Smooth muscle cell of the brain vasculature (primary cell): ENCODE measurements around the gene ODC1.
"Not testable (repeated sequence)": the region's sequence is repeated elsewhere in the genome, so short reads cannot be mapped to it uniquely, and the experiment has no call there.

ENCODE experiments used
- DNase-seq: peaks from one replicate; pipeline ENCODE4 v3.0.0-alpha.2; 2012; ENCODE audit warnings: low read depth, low spot score

Gene ODC1

DNA sequence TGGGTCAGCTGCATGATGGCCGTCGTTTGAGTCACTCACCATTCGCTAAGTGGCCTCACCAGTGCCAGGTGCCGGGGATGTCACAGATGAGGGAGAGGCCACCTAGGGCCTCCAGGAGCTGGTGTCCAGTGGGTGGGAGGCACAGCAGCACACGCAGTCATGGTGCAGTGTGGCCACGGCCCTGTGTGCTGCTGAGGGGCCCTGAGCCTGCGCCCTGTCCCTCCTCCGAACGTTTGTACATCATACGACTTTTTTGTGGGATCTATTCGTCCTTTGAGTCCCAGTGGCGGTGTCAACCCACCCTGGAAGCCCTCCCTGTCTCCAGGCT, 30.1 kb upstream of the ODC1 start:
- no peak for DNase-seq

DNA sequence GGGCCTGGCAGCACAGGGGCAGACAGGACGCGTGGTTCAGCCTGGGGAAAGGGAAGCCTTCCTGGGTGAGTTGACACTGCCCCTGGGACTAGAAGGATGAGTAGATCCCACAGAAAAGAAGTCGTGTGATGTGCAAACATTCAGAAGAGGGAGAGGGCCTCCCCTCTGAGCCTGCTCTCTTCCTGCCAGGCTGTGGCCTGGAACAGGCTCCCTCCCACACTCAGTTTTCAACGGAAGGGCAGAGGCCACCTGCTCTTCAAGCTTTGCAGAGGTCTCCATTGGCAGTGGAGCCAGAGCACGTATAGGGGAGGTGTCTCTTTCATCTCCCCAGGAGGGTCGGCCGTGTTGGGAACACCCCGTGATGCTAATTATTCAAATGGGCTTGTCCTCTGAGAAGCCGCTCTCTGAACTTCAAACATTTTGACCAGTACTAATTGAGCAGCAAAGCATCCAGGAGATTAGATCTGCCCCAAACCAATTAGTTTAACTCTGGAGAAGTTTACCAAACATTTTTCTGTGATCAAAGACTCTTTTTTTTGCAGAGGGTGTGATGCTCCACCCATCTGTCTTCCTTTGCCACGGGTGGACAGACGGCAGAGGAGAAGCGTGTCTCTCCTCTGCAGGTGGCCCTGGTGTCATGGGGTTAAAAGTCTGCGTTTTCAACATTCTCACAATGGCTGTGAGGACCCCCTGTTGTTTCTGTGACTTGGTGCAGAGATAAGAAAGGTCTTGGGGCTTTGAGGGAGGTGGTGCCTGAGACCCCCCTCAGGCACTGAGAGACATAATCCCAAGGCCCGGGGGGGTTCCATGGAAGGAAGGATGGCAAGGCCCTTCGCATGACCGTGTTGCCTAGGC, 29.5 kb upstream of the ODC1 start:
- DNase-seq, result no peak

DNA sequence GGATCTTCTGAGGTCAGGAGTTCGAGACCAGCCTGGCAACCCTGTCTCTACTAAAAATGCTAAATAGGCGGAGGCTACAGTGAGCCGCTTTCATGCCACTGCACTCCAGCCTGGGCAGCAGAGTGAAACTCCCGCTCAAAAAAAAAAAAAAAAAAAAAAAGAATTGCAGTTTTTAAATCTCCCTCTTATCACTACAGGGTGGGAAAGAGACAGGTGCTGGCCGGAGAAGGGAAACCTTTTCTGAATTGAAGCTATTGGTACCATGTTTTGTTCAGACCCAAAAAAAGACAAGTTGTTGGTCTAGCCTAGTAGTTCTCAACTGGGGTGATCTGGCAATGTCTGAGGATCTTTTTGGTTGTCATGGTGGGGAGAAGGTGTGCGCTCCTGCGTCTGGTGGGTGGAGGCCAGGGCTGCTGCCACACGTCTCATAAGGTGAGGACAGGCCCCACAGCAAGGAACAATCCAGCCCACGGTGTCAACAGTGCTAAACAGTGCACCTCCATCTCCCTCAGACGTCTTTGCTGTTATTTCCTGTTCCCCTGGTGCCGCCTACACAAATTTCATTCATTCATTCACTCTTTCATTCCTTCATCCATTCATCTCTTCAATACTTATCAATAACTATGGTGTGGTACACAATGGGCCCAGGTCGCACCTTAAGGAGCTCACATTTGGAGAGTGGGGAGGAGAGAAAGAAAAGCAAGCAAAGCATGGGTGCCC, 28.8 kb upstream of the ODC1 start:
- no peak for DNase-seq

DNA sequence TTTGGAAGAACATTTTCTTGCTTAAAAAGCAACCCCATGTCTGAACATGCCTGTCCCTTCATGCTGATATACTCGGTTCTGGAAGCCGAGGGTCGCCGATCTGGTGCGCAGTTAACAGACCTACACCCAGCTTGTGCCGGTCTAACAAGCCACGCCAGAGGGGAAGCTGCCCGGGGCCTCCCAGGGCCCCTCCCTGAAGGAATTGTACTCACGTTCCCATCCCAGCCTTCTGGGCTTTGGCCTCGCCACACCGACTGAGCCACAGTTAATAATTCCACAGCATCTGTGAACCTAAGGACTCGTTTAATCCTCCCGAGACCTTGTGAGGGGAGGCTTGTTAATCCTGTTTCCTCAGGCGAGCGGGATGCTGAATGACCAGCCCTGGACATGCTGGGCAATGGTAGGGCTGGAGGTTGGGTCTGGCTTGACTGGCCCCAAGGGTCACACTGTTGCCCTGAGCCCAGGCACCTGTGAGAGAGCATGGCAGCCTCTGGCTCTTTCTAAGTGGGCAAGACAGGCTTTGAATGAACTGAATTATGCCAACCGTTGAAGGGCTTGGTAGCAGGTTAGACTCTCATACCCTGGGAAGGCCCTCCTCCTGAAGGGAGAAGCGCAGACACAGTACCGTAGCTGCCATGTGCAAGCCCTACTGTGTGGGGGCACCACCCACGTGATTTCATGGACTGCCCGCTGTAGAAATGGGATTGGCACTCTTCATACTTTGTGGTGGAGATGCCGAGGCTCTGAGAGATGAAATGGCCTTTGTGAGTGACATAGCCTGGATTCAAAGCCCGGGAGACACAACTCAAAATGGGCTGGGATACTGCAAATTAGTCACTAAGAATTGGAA, 27.9 kb upstream of the ODC1 start:
- DNase-seq, result no peak

DNA sequence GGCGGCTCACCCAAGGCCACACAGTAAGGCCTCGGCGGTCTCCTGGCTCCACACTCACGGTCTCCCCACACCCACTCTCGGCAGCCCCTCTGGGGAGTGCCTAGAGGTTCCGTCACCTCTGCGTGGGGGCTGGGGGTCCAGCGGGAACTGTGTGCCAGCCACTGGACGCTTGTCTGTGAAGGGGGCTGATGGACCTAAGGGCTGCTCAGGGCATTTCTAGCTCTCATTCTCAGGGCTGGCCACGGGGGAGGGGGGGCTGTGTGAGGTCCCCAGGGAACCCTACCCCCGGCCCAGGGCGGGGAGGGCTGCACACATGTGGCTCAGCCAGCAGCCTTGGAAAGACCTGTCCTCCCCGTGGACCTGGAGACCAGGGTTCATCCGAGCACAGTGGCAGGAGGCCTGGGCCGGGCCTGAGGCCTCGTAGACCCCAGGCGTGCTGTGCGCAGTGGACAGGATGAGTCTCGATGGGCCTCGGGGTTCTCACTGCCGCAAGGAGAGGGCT, 27.1 kb upstream of the ODC1 start:
- DNase-seq, result no peak

DNA sequence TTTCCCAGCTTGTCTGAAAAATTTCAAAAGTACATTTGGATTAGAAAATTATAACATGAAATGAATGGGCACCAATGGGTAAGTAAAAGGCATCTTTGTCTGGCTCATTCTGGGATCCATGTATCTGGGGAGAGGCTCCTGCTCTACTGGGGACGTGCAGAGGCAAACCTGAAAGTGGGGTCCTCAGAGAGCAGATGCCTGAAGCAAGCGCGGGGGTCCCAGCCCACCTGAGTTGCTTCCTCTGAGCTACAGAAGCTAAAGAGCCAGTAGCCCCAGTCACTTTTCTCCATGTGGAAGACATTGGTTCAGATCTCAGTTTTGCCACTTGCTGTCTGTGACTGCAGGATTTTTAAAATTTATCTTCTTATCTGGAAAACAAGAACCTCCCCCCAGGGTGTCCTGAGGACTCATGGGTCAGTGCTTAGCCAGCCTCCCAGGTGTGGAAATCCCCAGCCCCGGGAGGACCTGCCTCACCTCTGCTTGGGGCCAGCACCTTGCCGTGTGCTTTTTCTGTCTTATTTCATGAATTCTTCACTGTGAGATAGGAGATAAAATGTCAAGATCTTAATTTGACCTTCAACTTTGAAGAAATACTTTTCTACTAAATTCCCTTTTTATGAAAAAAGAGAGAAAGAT, 25.1 kb upstream of the ODC1 start:
- no peak for DNase-seq

DNA sequence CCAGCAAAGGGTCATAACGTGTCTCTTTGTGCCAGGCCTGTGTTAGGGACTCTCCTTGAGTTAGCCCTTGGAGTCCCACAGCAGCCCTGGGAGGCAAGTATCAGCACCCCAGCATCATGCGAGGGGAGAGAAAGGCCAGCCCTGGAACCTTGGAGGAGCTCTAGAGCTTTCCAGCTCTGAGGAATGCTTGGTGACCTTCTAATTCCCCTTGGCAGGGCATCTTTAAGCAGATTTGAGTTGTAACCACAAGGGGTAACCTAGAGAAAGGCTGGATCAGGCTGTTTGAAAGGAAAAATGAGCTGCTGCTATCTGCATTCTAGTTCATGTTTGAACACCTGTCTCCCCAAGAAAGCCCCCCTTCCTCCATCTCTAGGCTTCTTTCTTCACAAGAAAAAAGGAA, 23.8 kb upstream of the ODC1 start:
- no peak for DNase-seq

DNA sequence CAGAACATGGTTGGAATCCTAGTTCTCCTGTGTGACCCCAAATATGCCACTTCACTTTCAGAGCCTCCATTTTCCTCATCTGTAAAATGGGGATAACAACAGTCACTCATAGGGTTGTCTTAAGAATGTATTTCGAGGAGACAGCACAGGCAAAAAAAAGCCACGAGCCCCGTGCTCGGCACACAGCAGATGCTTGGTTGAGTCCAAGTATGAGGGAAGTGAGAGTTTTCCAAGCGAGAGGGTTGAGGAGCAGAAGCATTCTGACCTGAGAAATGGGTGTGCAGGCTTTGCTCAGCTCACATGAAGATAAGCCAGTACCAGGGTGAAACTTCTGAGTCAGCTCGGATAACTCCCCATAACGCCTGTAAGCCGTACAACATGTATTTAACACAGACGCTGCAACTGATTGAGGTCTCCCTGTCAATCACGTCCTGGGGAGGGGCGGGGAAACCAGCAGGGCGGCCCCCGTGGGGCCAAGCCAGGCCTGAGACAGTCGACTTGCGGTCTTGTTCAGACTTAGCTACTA, 23.0 kb upstream of the ODC1 start:
- no peak for DNase-seq

DNA sequence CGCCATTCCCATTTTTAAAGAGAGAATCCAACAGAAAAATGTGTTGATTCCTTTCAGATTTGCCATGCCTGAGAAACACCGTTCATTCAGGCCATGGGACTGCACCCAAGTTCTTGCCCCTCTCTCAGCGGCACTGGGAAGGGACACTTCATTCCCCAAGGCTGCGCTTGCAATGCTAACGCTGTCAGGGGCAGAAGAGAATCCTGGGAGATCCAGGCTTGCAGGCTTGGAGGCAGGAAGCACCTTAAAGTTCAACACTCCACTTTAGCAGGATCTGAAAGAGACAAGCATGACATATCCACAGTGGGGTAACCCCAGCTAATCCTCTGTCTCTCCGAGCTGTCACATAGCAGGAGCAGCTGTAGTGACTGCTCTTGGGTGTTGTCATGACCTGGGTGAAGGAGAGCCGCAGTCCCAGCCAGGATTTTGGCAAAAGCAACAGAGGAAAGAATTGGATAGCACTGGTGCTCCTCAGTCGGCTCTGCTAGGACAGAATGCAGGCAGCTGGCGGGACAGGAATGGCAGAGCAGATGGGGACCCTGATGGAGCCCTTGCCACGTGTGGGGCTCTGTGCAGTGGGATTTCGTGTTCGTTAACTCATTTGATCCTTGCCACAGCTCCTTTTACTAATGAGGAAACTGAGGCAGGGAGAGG, 22.0 kb upstream of the ODC1 start:
- no peak for DNase-seq

DNA sequence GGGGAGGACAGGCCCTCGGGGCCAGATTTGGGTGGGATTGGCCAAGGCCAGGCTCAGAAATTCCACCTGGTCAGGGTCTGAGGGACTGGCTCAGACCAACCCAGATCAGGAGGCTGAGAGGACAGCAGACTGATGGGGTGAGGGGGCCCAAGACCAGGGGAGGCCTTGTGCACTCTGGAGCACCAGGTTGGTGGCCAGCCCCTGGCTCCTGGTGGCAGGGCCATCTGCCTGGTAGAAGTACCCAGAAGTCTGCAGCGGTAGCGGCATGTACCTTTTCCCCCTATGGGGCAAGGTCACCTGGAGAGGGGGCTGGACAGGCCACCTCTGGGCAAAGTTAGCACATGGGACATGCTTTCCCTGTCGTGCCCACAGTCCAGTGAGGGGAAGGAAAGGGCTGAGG, 21.2 kb upstream of the ODC1 start:
- DNase-seq, result no peak

DNA sequence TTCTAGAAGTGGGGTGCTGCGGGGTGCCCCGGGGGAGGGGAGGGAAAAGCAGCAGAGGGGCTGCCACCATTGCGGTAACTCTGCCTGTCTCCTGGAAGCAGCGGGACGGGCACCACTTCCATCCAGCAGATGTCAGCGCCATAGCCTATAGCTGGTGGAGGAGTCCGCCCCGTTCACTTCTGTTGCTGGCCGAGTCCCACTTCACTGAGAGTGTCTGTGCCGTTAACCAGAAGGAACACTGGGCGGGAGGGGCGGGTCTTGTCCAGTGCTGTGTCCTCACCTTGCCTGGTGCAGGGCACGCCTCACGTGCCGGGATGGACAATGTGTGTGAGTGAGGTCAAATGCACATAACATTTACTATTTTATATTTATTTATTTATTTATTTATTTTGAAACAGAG, 19.3 kb upstream of the ODC1 start:
- no peak for DNase-seq

DNA sequence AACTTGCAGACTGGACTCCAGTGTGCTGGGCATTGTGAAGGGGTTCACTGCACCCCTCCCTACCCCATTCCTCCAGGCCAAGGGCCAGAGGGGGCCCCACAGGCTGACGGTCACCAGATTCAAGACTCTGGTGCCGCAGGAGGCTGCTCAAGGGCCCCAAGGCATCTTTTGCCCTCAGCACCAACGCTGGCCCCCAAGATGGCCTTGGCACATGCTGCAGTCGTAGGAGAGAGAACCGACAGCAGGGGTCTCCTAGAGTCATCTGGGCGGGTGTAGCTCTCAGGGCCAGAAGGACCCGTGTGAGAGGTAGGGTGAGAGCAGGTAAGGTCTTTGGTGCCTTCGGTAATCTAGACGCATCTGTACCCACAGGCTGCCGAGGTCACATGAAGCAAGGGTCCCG, 18.7 kb upstream of the ODC1 start:
- no peak for DNase-seq

DNA sequence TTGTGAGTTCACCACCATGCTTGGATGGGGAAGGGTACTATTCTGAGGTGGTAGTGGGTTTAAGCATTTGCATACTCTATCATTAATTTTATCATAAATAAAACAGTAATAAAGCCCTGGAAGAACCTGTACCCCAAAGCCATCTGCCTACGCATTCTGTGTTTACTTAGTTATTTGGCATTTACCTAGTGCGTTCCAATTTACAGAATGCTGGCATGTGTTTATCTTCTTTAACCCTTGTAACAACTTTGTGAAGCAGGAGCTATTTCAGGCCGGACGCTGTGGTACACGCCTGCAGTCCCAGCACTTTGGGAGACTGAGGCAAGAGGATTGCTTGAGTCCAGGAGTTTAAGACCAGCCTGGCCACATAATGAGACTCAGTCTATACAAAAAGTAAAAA, 17.8 kb upstream of the ODC1 start:
- DNase-seq, result no peak

DNA sequence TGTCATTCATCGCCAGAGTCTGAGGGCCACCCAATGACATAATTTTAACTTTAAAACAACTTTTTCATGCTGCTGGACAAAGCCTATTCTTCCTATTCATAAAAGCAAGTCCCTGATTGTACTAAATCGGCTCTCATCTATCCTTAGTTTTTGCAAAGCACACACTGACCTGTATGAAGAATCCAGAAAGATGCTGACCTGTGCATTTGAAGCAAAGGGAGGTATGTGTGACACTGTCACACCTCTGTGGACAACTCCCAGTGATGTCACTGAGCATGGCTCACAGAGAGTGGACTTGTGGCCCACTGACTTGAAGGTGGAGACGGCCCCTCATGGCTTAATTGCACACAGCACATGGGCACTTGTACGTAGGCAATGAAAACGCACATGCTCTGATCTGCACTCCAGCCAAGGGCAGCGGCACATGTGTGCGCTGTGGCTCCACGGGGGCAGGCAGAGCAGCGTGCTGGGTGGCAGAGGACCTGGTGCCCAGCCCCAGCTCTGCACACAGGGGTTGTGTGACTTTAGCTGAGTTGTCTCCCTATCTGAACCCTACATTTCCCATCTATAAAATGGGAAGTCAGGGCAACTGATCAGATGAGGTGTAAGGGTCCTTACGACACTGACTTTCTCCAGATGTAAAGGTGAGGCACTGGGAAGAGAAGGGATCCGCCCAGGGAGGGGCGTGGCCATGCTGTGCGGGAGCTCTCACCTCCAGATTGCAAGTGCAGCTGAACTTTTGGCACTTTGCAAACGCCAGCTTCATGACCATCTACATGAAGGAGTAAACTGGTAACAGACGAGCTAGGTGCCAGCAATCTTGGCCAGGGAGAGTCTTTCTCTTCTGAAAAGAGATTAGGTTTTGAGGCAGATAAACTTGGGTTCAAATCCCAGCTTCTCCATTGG, 14.3 kb upstream of the ODC1 start:
- no peak for DNase-seq

DNA sequence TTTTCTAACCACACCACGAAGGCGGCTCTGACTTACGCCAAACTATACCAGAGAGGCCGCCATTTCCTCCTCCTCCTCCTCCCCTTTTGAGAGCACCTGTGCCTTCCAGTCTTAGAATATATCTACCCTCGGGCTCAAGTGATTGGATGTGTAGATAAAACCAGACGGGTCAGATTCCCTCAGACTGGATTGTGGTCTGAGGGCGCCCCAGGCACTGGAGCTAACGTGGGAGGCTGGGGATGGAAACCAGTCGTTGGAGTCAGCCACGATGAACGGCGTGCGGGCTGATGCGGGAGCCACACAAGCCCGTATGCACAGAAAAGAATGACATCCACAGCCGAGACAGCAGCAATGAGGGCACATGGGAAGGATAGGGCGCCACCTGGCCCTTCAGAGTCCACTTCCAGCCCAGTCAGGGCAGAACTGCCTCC, 12.3 kb upstream of the ODC1 start:
- DNase-seq, result no peak

DNA sequence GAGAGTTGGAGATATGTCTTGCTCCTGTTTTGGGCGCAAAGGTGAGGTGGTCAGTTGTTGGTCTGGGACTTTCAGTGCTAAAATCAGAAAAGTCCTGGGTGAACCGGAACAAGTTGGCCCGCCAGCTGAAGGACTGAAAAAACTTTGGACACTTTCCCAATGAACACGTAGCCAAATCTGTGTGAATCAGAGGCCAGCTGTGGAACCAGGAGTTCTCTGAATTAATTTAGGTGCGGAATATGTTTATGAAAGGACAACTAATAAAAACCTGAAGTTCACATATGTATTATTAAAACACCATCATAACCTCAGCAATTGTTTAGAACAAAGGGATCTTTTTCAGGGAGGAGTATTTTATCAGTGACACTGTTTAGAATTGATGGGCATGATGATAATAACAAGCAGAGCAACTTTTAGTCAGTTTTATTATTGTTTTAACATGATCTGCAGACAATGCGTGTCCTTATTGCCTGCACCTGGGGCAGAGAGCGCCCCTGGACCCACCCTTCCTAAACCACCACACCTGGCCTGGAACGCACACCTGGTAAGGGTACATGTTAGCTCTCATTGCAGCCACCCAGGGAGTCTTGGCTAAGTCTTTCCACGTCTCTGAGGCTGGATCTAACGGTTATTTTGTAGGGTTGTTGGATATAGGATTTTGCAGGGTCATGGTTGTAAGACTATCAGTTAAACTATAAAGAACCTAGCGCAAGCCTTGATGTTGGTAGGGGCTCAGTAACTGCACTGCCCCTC, 9.9 kb upstream of the ODC1 start:
- no peak for DNase-seq

DNA sequence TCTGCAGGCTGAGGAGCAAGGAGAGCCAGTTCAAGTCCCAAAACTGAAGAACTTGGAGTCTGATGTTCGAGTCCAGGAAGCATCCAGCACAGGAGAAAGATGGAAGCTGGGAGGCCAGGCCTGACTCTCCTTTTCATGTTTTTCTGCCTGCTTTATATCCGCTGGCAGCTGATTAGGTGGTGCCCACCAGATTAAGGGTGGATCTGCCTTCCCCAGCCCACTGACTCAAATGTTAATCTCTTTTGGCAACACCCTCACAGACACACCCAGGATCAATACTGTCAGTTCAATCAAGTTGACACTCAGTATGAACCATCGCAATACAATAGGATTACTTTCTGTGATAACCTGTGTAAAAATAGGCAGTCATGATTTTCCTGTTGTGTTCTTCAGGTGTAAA, 9.1 kb upstream of the ODC1 start:
- not testable (repeated sequence) for DNase-seq

DNA sequence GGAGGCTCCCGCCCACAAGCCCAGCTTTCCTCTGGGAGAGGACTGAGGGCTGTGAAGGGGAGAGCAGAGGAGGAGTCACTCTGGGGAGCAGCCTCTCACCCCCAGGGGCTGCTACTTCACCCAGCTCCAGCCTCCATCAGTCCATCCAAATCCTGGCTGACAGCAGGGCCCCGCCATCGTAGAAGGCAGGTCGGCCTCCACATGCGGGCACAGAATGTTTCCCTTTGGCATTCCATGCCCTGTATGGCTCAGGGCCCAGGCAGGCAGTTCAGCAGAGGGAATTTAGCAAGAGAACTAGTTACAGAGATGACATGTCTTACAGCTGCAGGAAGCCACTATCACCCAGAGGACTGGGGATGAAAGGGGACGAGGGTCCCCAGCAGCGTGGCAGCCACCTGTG, 6.4 kb upstream of the ODC1 start:
- no peak for DNase-seq

DNA sequence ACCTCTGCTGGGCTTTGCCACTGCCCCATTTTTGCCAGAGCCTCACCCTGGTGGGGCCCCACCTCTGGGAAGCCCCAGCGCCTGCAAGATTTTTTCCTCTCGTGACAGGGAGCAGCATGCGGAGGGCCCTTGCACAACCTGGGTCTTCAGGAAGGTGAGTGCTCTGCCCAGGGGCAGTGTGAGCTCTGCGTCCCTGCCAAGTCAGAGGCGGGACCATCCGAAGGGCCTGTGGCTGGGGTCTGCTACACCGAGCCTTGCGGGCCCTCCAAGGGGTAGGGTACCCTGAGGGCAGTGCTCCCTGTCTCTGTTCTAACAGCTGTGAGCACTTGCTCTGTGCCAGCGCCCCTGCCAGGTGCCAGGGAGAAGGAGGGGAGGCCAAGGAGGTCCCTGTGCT, 5.8 kb upstream of the ODC1 start:
- no peak for DNase-seq
